Endodermal cell (in vitro differentiated cells): ENCODE measurements around the gene VANGL1. TPM values are rescaled to one million over a fixed set of nuclear protein-coding genes. Genes with fewer than 3 reads are reported as not detected.
A peak's percentile ranks its signal among the peaks of the same experiment; 100 is the strongest.

ENCODE experiments used
- DNase-seq: peaks from one replicate; pipeline ENCODE4 v3.0.0-alpha.2; 2017
- H3K27ac ChIP-seq: 2 replicates; pipeline ENCODE4 v1.5.1; 2013; ENCODE audit warnings: mild to moderate bottlenecking, low read depth, low read length, moderate library complexity
- H3K27me3 ChIP-seq: 2 replicates; pipeline ENCODE4 v1.6.1; 2013; ENCODE audit warnings: mild to moderate bottlenecking, low read length, moderate library complexity; ENCODE audit not compliant: insufficient read depth, control insufficient read depth, poor library complexity, severe bottlenecking
- H3K36me3 ChIP-seq: 2 replicates; pipeline ENCODE4 v1.7.0; 2013; ENCODE audit warnings: mild to moderate bottlenecking, low read length, moderate library complexity; ENCODE audit not compliant: control insufficient read depth, insufficient read depth
- H3K4me1 ChIP-seq: one replicate; pipeline ENCODE4 v1.7.0; 2013; ENCODE audit warnings: low read length; ENCODE audit not compliant: control insufficient read depth, insufficient read depth
- H3K4me3 ChIP-seq: 2 replicates; pipeline ENCODE4 v1.5.1; 2013; ENCODE audit warnings: mild to moderate bottlenecking, low read length, moderate library complexity
- H3K9ac ChIP-seq: 2 replicates; pipeline ENCODE4 v1.6.1; 2013; ENCODE audit warnings: mild to moderate bottlenecking, low read length, moderate library complexity; ENCODE audit not compliant: poor library complexity, severe bottlenecking; ENCODE audit errors: extremely low read depth
- H3K9me3 ChIP-seq: 2 replicates; pipeline ENCODE4 v1.6.1; 2013; ENCODE audit warnings: mild to moderate bottlenecking, low read length, moderate library complexity; ENCODE audit not compliant: control insufficient read depth
- H3K27ac Mint-ChIP-seq: 2 replicates; pipeline ENCODE4 v1.8.0; 2020; ENCODE audit warnings: mixed read lengths
- H3K27me3 Mint-ChIP-seq: 2 replicates; pipeline ENCODE4 v1.8.0; 2021; ENCODE audit warnings: mild to moderate bottlenecking, mixed read lengths; ENCODE audit not compliant: insufficient read depth
- H3K36me3 Mint-ChIP-seq: 2 replicates; pipeline ENCODE4 v1.8.0; 2020; ENCODE audit warnings: low read depth, mixed read lengths
- H3K4me1 Mint-ChIP-seq: 2 replicates; pipeline ENCODE4 v1.8.0; 2020; ENCODE audit warnings: mixed read lengths
- H3K4me3 Mint-ChIP-seq: 2 replicates; pipeline ENCODE4 v1.8.0; 2020; ENCODE audit warnings: mild to moderate bottlenecking, moderate library complexity, mixed read lengths
- H3K9me3 Mint-ChIP-seq: 2 replicates; pipeline ENCODE4 v1.8.0; 2020; ENCODE audit warnings: mild to moderate bottlenecking, mixed read lengths
- WGBS, 2 experiments: methylation state at CpG; one replicate each; pipeline versions ENCODE4 v1.1.5 to v1.1.7; 2013; ENCODE audit warnings: missing lambda C conversion rate in 2 of 2, mixed read lengths in 1 of 2; ENCODE audit not compliant: insufficient coverage in 1 of 2, insufficient read length in 1 of 2; 5-methylcytosine and 5-hydroxymethylcytosine counted together
- total RNA-seq, 2 donors: library from RNA; stranded (reverse); fragmentation: NEBNext Ultra II Directional in 1 of 2; extraction: Animal tissue kit (Norgen Biotek cat#: 25700) in 1 of 2; gene quantifications; 2 replicates in 1 of 2; 3 replicates in 1 of 2; pipeline ENCODE4 v1.2.1, GENCODE V29; 2021
- TF ChIP-seq, protein P1 (sequence below): fragments of 200-600 bp; sonication (generic); conservative IDR thresholded peaks from 2 replicates; pipeline ENCODE4 v1.5.0; 2021; ENCODE audit warnings: antibody characterized with exemption, mild to moderate bottlenecking

The VANGL1 gene
- total RNA-seq, 2 donors from 2014 or later: 47.2 to 66.4 TPM

DNA sequence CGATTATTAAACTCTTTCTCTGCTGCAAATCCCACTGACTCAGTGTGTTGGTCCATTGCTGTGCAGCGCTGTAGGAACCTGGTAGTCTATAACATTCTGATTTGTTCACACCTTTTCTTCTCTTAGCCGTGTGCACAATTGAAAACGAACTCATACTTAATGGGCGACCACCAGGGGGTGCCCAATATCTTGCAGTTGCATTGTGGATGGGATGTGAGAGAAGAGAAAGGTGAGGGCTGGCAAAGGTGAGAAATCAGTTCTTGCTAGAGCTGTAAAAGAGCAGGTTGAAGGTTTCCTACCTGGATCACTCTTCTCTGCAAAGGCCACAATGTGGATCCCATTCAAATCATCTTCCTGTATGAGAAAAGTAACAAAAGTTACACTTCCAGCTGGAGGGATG is 75.8 kb downstream of the VANGL1 start:
- Mint-ChIP-seq H3K27me3 (peaks cover 6% of the 10 kb centered on the region), H3K9me3 (peaks cover 7% of the 10 kb centered on the region), H3K36me3 (no peaks in the 10 kb centered on the region), H3K27ac (no peak overlapping the region), H3K4me1 (peaks cover 18% of the 10 kb centered on the region), H3K4me3 (no peak overlapping the region)
- H3K27me3 ChIP-seq: no peaks in the 10 kb centered on the region
- H3K27ac ChIP-seq: no peak overlapping the region
- H3K9me3 ChIP-seq: peaks cover 3% of the 10 kb centered on the region
- DNase-seq: peak; percentile 82
- no peak overlapping the region for H3K9ac ChIP-seq
- 61 to 88% methylated on average over 2 to 5 of the region's 5 CpGs for WGBS, 2 experiments
- H3K4me3 ChIP-seq: no peak overlapping the region
- TF ChIP-seq, protein P1, sequence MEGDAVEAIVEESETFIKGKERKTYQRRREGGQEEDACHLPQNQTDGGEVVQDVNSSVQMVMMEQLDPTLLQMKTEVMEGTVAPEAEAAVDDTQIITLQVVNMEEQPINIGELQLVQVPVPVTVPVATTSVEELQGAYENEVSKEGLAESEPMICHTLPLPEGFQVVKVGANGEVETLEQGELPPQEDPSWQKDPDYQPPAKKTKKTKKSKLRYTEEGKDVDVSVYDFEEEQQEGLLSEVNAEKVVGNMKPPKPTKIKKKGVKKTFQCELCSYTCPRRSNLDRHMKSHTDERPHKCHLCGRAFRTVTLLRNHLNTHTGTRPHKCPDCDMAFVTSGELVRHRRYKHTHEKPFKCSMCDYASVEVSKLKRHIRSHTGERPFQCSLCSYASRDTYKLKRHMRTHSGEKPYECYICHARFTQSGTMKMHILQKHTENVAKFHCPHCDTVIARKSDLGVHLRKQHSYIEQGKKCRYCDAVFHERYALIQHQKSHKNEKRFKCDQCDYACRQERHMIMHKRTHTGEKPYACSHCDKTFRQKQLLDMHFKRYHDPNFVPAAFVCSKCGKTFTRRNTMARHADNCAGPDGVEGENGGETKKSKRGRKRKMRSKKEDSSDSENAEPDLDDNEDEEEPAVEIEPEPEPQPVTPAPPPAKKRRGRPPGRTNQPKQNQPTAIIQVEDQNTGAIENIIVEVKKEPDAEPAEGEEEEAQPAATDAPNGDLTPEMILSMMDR: peak; percentile 78
- peaks cover 10% of the 10 kb centered on the region for H3K4me1 ChIP-seq
- H3K36me3 ChIP-seq: no peaks in the 10 kb centered on the region

DNA sequence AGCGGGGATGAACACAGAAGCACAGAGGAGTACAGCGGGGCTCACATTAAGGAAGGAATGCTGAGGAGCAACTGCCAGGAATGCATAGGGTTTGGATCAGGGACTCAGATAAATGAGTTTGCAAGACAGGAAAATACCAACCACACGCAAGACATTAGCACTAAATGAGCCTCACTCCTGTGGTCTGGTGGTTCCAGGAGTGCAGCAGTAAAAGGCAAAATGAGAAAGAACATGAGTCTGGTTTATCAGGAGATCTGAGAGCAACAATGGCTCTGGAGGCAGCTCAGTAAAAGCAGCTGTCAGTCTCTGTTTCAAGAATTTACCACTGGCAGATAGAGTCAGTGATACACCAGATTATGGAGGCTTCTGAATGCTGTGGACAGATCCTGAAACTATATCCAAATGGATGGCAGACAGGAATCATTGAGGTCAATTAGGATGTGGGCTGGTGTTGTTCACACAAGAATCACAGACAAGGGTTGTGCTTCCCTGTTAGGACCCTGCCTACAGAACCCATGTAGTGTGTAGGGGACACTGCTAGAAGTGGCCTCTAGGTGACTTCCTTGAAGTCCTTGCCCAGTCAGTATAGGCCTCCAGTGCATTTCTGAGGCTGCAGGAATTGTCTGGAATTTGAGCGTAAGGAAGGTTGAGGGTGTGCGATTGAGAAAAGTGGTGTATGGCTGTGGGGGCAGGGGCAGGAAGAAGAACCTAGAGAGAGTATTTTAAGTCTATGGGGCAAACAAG is 76.4 kb downstream of the VANGL1 start:
- 93 to 95% methylated on average over 5 of the region's 5 CpGs for WGBS, 2 experiments
- H3K27me3 Mint-ChIP-seq: peaks cover 6% of the 10 kb centered on the region

DNA sequence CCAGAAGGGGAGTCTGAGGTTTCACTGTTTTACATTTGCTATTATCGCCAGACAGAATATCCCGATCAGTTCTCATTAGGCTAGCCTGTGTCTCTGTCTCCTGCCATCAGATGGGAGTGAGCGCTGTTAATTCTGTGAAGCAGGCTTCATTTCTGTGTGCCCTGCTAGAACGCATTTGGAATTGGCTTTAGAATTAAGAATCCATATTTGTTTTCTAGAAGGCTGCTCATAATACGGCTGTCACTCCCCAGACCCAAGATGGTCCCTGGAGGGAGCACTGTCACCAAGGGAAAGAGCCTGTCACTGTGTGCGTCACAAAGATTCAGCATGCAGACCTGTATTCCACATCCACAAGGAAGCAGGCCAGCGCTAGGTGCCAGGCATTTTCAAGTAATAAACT is 77.5 kb downstream of the VANGL1 start:
- 90 to 95% methylated on average over 5 to 7 of the region's 7 CpGs for WGBS, 2 experiments
- Mint-ChIP-seq H3K27ac (no peak overlapping the region), H3K36me3 (no peaks in the 10 kb centered on the region), H3K9me3 (peaks cover 7% of the 10 kb centered on the region), H3K27me3 (peaks cover 6% of the 10 kb centered on the region), H3K4me1 (peaks cover 13% of the 10 kb centered on the region), H3K4me3 (no peak overlapping the region)
- no peak for DNase-seq
- no peaks in the 10 kb centered on the region for H3K27me3 ChIP-seq
- peaks cover 7% of the 10 kb centered on the region for H3K4me1 ChIP-seq
- no peaks in the 10 kb centered on the region for H3K36me3 ChIP-seq
- H3K9me3 ChIP-seq: peaks cover 3% of the 10 kb centered on the region
- peak overlapping the region; percentile 48 for H3K27ac ChIP-seq
- TF ChIP-seq, protein P1: no peak
- no peak overlapping the region for H3K4me3 ChIP-seq
- no peak overlapping the region for H3K9ac ChIP-seq

More for the DNA sequence above, 76.4 kb downstream of the VANGL1 start:
- no peak for DNase-seq
- H3K4me3 ChIP-seq: no peak overlapping the region
- no peak overlapping the region for H3K9ac ChIP-seq
- no peak overlapping the region for H3K4me3 Mint-ChIP-seq
- H3K27ac Mint-ChIP-seq: no peak overlapping the region
- no peaks in the 10 kb centered on the region for H3K36me3 Mint-ChIP-seq
- peaks cover 10% of the 10 kb centered on the region for H3K4me1 ChIP-seq
- H3K27ac ChIP-seq: no peak overlapping the region
- H3K9me3 Mint-ChIP-seq: peaks cover 7% of the 10 kb centered on the region
- peaks cover 18% of the 10 kb centered on the region for H3K4me1 Mint-ChIP-seq
- TF ChIP-seq, protein P1: peak; percentile 53
- H3K36me3 ChIP-seq: no peaks in the 10 kb centered on the region
- peaks cover 3% of the 10 kb centered on the region for H3K9me3 ChIP-seq
- no peaks in the 10 kb centered on the region for H3K27me3 ChIP-seq
